HFF-Myc (cell line): ENCODE data around the gene GRK3.
A peak's percentile ranks its signal among the peaks of the same experiment; 100 is the strongest.

Source experiments
- DNase-seq: peaks from one replicate; pipeline ENCODE4 v3.0.0-alpha.2; 2011; ENCODE audit warnings: low read depth; ENCODE audit errors: extremely low read depth
- H3K4me3 ChIP-seq: replicated peaks from 2 replicates; pipeline ENCODE4 v1.5.1; 2011; ENCODE audit warnings: low read depth, mild to moderate bottlenecking, control low read depth, low read length
- TF ChIP-seq, protein P1 (sequence below): IDR thresholded peaks from 2 replicates; pipeline ENCODE4 v1.5.1; 2012; ENCODE audit warnings: mild to moderate bottlenecking, low read depth, low read length, control low read depth; ENCODE audit errors: missing control alignments

Gene GRK3

DNA sequence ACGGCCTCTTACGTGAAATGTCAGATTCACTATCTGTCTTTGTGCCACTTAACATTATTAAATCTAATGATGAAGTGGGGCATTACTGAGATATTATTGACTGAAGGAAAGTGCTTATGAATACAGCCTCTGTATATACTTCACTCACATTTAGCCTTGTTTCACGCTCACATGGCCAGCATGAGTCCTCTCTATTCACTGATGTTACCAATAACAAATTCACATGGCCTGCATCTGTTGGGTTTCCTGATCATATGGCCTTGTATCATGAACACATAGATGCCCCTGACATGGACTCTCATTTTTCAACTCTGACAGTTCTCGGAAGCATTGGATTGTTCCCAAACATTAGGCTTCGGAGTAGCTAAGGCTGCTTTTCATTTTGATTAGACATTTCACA is 109.2 kb downstream of the GRK3 start:
- TF ChIP-seq, protein P1, sequence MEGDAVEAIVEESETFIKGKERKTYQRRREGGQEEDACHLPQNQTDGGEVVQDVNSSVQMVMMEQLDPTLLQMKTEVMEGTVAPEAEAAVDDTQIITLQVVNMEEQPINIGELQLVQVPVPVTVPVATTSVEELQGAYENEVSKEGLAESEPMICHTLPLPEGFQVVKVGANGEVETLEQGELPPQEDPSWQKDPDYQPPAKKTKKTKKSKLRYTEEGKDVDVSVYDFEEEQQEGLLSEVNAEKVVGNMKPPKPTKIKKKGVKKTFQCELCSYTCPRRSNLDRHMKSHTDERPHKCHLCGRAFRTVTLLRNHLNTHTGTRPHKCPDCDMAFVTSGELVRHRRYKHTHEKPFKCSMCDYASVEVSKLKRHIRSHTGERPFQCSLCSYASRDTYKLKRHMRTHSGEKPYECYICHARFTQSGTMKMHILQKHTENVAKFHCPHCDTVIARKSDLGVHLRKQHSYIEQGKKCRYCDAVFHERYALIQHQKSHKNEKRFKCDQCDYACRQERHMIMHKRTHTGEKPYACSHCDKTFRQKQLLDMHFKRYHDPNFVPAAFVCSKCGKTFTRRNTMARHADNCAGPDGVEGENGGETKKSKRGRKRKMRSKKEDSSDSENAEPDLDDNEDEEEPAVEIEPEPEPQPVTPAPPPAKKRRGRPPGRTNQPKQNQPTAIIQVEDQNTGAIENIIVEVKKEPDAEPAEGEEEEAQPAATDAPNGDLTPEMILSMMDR = no peak
- H3K4me3 ChIP-seq = no peak overlapping the region
- no peak for DNase-seq

DNA sequence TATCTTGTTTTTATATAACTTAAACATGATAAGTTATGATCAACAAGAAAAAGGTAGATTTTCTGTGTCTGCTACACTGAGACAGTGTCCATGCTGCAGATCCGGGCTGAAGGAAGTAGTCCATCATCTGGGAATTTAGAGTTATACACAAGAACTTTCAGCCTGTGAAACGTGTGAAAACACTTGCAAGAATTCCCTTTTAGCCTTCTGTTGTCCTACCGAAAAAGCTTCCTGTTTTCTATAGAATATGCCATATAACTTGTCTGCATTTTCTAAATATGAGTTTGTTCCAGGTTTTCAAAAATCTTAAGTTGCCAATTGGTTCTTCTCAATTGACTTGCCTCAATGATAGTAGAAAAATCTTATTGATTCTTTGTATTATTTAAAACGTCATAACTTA is 113.2 kb downstream of the GRK3 start:
- DNase-seq = no peak
- no peak overlapping the region for H3K4me3 ChIP-seq
- TF ChIP-seq, protein P1 = no peak

- no peak overlapping the region for H3K4me3 ChIP-seq
- TF ChIP-seq, protein P1 = no peak
- DNase-seq = no peak
These were observed 115.6 kb downstream of the GRK3 start for GRCh38 chr22:25680051-25680450.

DNA sequence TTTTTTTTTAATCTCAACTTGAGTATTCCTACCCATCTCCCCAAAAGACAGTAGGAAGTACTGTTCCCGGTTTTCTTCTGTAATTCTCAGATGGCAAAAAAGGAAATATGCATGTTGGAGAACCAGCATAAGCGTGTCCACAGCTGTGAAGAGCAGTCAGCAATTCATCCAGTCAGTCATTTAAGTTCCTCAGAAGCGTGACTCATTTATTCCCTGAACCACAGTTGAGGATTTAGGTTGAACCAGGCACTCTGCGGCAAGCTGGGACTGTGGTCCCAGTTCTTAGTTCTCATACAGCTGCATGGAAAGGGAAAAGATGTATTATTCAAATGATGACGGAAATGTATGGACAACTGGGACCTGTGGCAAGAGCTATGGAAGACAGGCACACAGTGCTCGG is 116.5 kb downstream of the GRK3 start:
- TF ChIP-seq, protein P1 = no peak
- DNase-seq = no peak
- no peak overlapping the region for H3K4me3 ChIP-seq

- no peak overlapping the region for H3K4me3 ChIP-seq
- TF ChIP-seq, protein P1 = no peak
- peak; percentile 15 for DNase-seq
These were observed 117.6 kb downstream of the GRK3 start for GRCh38 chr22:25682109-25682508.

DNA sequence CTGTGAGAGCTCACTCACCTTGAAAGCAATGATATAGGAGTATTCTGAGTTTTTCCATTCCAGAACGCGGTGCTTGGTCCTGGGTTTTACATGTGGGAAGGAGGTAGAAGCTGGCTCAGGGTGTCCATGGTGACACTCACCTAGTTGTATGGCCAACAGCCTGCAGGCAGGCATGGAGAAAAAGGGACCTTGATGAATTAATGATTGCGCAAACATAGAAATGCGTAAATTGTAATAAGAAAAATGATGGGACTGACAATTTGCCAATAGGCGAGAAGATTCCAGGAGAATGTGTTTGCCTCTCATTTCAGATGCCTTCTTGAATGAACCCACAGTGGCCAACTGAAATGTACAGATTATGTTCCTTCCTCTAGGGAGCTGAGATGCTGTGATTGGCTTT is 124.2 kb downstream of the GRK3 start:
- DNase-seq = no peak
- TF ChIP-seq, protein P1 = no peak
- no peak overlapping the region for H3K4me3 ChIP-seq

DNA sequence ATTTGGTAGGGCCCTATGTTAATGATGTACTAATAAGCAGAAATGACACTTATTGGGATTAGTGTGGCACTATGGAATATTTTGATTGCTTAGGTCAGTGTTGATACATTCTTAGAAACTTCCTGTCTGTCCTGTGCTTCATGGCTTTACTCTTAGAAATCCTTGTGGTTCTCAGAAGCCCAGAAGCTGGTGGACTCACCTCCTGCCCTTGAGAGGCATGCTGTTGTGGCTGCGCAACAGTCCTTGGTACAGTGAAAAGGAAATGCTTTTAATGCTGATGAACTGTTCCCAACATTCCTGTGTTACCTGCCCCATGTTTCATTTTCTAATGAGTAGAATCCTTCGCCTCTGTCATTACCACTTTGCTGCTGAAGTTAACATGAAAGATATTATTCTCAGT is 125.2 kb downstream of the GRK3 start:
- no peak for DNase-seq
- TF ChIP-seq, protein P1 = no peak
- no peak overlapping the region for H3K4me3 ChIP-seq
